Measurements from ENCODE around the gene NCF1. TPM values are rescaled to one million over a fixed set of nuclear protein-coding genes. Genes with fewer than 3 reads are reported as not detected.

NCF1 gene
- total and polyA plus RNA-seq, 2 of the 8 experiments (the other 6 are each of a cell fraction or from before 2014, with no cell fraction given): 0.47 to 0.73 TPM

DNA sequence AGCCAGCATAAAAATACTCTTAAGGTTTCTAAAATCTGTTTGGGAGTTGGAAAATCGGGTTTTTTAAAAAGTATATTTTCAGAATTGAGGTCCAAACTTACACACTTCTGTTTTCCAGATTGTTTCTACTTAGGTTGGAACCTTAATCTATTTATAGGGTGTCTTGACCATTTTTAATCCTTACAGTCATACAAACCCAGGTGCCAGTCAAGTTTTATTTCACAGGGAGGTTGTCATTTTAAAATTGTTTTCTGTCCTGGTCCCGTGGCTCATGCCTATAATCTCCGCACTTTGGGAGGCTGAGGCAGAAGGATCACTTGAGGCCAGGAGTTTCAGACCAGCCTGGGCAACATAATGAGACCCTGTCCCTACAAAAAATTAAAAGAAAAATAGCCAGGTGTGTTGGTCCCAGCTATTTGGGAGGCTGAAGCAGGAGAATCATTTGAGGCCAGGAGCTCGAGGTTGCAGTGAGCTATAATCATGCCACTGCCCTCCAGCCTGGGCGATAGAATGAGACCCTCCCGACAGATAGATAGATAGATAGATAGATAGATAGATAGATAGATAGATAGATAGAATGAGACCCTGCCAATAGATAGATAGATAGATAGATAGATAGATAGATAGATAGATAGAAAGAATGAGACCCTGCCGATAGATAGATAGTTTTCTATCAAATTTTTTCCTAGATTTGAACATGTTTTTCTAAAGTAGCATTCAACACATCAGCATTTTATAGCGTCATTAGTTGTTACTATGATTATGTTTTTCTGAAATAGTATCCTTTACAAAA, 47.3 kb upstream of the NCF1 start:
- Histone ChIP-seq H3K79me2 (ENCODE audit: control insufficient read depth in 1 of 2, insufficient read depth in 2 of 2, low read length in 2 of 2) (no peaks in the 10 kb centered on the region; a peak in 1 of 4 replicates), H3K14ac (ENCODE audit: insufficient read length) (no peak overlapping the region), H2BK15ac (ENCODE audit: low read length) (no peak overlapping the region), H2AFZ (ENCODE audit: low read length) (no peak overlapping the region), H3K23me2 (ENCODE audit: low read depth, low read length) (no peaks in the 10 kb centered on the region), H2BK5ac (ENCODE audit: low read depth, low read length) (no peak overlapping the region), H3K4me2 (ENCODE audit: insufficient read depth in 1 of 2, low read depth in 2 of 2, low read length in 2 of 2) (no peak overlapping the region), H2BK12ac (ENCODE audit: low read depth, low read length) (no peak overlapping the region), H3K23ac (ENCODE audit: insufficient read length) (no peak overlapping the region), H3K79me1 (ENCODE audit: low read depth, low read length) (no peaks in the 10 kb centered on the region), H3K27ac (ENCODE audit: low read depth, low read length) (no peak overlapping the region), H4K91ac (replicated peaks; ENCODE audit: insufficient read length, low read length) (no peak overlapping the region), H3K56ac (replicated peaks; ENCODE audit: insufficient read length, low read depth, low read length) (no peak overlapping the region), H3K4me1 (replicated peaks in 1 of 4; ENCODE audit: control insufficient read depth in 3 of 4, insufficient read depth in 4 of 4, low read length in 3 of 4) (no peaks in the 10 kb centered on the region), H2BK120ac (replicated peaks; ENCODE audit: low read depth, low read length) (no peak overlapping the region), H2AK5ac (ENCODE audit: low read depth, low read length) (no peak overlapping the region), H3K4me3 (ENCODE audit: extremely low read depth in 1 of 4, insufficient read depth in 2 of 4, low read depth in 3 of 4, low read length in 4 of 4) (no peak overlapping the region), H4K20me1 (replicated peaks in 1 of 2; ENCODE audit: control insufficient read depth in 1 of 2, insufficient read depth in 2 of 2, low read length in 2 of 2) (peaks cover 0 to 2% of the 10 kb centered on the region in 2 experiments), H3K27me3 (replicated peaks in 1 of 4; ENCODE audit: control insufficient read depth in 3 of 4, extremely low read depth in 1 of 4, insufficient read depth in 3 of 4, low read length in 3 of 4) (no peaks in the 10 kb centered on the region), H3K36me3 (ENCODE audit: control insufficient read depth in 2 of 4, insufficient read depth in 4 of 4, low read length in 3 of 4) (peaks cover 7 to 34% (median 12%) of the 10 kb centered on the region in 4 experiments; a peak in 6 of 8 replicates), H3K9ac (replicated peaks in 1 of 4; ENCODE audit: extremely low read depth in 1 of 4, low read depth in 3 of 4, low read length in 3 of 4) (no peak overlapping the region), H4K8ac (ENCODE audit: extremely low read depth, insufficient read depth, low read length) (no peak overlapping the region), H3K18ac (ENCODE audit: extremely low read depth, low read length) (no peak overlapping the region), H3K9me3 (ENCODE audit: insufficient read depth in 2 of 2, low read depth in 1 of 2, low read length in 1 of 2) (no peaks in the 10 kb centered on the region), H2BK20ac (ENCODE audit: low read length) (no peak overlapping the region), H4K5ac (ENCODE audit: insufficient read length, low read depth, low read length) (no peak overlapping the region), H3K4ac (replicated peaks; ENCODE audit: insufficient read length, low read depth, low read length) (no peak overlapping the region)
- FAIRE-seq (no peak), DNase-seq (ENCODE audit: low read depth in 1 of 2, low spot score in 2 of 2) (no peak)
- POLR2A ChIA-PET (ENCODE audit: partially characterized antibody): interaction anchor here (0.6 kb wide), 1 partner anchor 13 kb away, joined by 3 read pairs; no protein-coding TSS in a partner anchor
- CTCF ChIA-PET (ENCODE audit: partially characterized antibody): no interaction called here
- TF ChIP-seq SP4 (IDR thresholded peaks at IDR 0.05; ENCODE audit: low read length) (no peak), CREB1 (IDR thresholded peaks at IDR 0.05) (no peak), SRF (IDR thresholded peaks at IDR 0.05; ENCODE audit: low read depth, low read length) (no peak), POU5F1 (IDR thresholded peaks at IDR 0.05; ENCODE audit: low read depth, low read length) (no peak), MAFK (IDR thresholded peaks at IDR 0.05; ENCODE audit: low read depth, low read length) (no peak), ASH2L (IDR thresholded peaks at IDR 0.05; ENCODE audit: low read length) (no peak), SUZ12 (IDR thresholded peaks at IDR 0.05; ENCODE audit: low read length) (no peak), NANOG (IDR thresholded peaks at IDR 0.05; ENCODE audit: insufficient read depth, low read depth, low read length, poor library complexity, severe bottlenecking) (no peak), TCF12 (IDR thresholded peaks at IDR 0.05; ENCODE audit: low read depth, low read length) (no peak), YY1 (IDR thresholded peaks at IDR 0.05; ENCODE audit: low read depth, low read length) (no peak), CTBP2 (IDR thresholded peaks at IDR 0.05; ENCODE audit: borderline replicate concordance, insufficient read depth, insufficient read length, low read length) (no peak), BCL11A (IDR thresholded peaks at IDR 0.05; ENCODE audit: low read depth in 2 of 2, low read length in 2 of 2) (no peak)
- TF ChIP-seq, protein P1, sequence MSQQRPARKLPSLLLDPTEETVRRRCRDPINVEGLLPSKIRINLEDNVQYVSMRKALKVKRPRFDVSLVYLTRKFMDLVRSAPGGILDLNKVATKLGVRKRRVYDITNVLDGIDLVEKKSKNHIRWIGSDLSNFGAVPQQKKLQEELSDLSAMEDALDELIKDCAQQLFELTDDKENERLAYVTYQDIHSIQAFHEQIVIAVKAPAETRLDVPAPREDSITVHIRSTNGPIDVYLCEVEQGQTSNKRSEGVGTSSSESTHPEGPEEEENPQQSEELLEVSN (IDR thresholded peaks at IDR 0.05): no peak
- WGBS, 2 experiments (ENCODE audit: extremely low coverage in 1 of 2, insufficient coverage in 1 of 2, insufficient read length in 1 of 2, insufficient replicate concordance in 2 of 2, low coverage in 1 of 2, low lambda C conversion rate in 2 of 2, missing lambda C conversion rate in 1 of 2): 94% methylated on average over 8 of the region's 8 CpGs; no CpG with 5 or more reads in 1 of the 2 experiments
